SK-N-SH (cell line): ENCODE measurements around the gene LEPR.

Experiments used
- CTCF ChIP-seq: fragments of 200-600 bp; sonication (generic); IDR thresholded peaks from 2 replicates; pipeline ENCODE4 v1.6.1; 2017; ENCODE audit warnings: antibody characterized with exemption, mild to moderate bottlenecking, moderate library complexity
- EP300 ChIP-seq, 2 experiments: IDR thresholded peaks; 2 replicates each; pipeline versions ENCODE4 v1.4.0 to v1.6.1; 2012; ENCODE audit warnings: borderline replicate concordance in 1 of 2, low read depth in 1 of 2, low read length in 1 of 2
- FOXM1 ChIP-seq: IDR thresholded peaks from 2 replicates; pipeline ENCODE4 v1.4.0; 2012; ENCODE audit warnings: low read depth, mild to moderate bottlenecking
- MXI1 ChIP-seq: IDR thresholded peaks from 2 replicates; pipeline ENCODE4 v1.6.1; 2012; ENCODE audit warnings: mild to moderate bottlenecking, low read depth, low read length, improper control_type of control experiment
- SMC3 ChIP-seq: IDR thresholded peaks from 2 replicates; pipeline ENCODE4 v1.6.1; 2012; ENCODE audit warnings: low read depth, low read length, improper control_type of control experiment
- USF2 ChIP-seq: fragments of 150-350 bp; IDR thresholded peaks from 2 replicates; pipeline ENCODE4 v1.6.1; 2017; ENCODE audit warnings: antibody characterized with exemption, low read length, low read depth, borderline replicate concordance
- YY1 ChIP-seq: IDR thresholded peaks from 2 replicates; pipeline ENCODE4 v1.4.0; 2012; ENCODE audit warnings: low read depth, mild to moderate bottlenecking

DNA sequence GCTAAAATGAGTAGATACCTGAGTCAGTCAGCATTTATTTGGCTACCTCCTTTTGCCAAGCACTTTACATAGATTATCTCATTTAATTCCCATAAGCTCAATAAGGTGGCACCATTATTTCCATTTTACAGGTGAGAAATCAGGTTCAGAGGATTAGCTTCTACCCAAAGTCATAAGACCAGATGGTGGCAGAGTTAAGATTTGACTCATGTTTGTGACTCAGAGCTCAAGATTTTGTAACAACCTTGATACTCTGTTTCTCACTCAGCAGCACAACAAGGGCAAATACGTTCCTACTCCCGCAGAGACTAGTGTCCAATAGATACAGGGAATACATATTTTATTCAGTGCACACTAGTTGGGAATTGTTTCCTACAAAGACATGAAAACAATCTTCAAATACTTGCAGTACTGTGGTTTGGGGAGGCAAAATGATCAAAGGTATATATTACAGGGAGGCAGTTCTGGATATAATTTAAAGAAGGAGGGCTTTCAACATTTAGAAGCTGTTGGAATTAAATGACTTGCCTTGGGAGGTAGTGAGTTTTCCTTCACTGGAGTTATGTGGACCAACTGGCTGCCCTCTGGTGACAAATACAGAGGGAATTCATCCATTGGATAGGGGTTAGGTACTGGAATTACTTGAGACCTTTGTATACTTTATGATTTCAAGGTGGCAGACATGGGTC is 3.6 kb downstream of the LEPR start:
- no peak for TF ChIP-seq FOXM1
- no peak for TF ChIP-seq YY1
- TF ChIP-seq CTCF: no peak
- TF ChIP-seq EP300 (IDR thresholded peaks at IDR 0.05; ENCODE audit: borderline replicate concordance in 1 of 2, low read depth in 1 of 2, low read length in 1 of 2): no peak
- TF ChIP-seq SMC3: no peak
- TF ChIP-seq MXI1: no peak
- no peak for TF ChIP-seq USF2
